ENCODE results near the gene PSMD13.
"Not testable (repeated sequence)": the region's sequence is repeated elsewhere in the genome, so short reads cannot be mapped to it uniquely, and the experiment has no call there.

Gene PSMD13

DNA sequence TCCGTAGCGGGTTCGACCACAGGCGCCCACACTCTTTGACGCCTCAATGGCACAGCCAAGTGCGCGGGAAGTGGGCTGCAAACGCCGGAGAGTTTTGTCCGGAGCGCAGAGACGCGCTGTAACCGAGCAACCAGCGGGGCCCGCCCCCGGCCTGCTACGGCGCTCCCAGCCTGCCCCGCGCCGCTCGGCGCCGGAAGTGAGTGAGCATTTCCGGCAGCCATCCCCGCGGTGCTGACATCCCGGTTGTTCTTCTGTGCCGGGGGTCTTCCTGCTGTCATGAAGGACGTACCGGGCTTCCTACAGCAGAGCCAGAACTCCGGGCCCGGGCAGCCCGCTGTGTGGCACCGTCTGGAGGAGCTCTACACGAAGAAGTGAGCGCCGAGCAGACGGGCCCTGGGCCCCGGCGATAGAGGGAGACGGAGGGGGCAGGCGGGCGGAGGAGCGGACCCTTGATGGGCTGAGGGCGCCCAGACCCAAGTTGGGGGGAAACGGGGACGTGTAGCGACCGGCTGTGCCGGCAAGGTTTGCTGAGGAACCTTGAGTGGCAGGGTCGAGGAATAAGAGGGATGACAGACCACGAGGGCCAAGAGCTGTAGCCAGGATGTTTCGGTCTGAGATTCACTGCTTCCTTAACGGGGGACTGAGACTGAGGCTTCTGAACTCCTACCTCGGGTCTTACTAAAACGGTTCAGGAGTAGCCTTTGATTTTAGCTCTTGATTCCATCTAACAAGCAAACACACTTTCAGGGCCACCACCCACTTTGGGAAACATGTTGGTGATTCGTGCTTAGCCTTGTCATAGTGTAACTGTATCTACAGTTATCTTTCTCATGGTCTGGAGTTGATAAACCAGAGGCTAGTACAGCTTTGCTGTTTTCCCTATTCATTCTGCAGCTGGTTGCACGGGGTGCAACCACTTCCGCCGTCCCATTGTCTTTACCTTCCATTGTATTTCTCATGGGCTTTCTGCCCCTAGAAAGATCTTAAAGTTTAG lies at the start of gene PSMD13:
TSS of gene PSMD13 (plus strand) at position 203 of the 994 bp plus-strand sequence. CDS start at position 277, 74 bp downstream.
- DNase-seq (ENCODE audit: low read depth in 4 of 4, low spot score in 1 of 4) = peak; percentile 73 to 90 (median 86)

GRCh38 chr11:189200-189783 lies 47.5 kb upstream of the PSMD13 start:
- DNase-seq (ENCODE audit: low read depth in 4 of 4, low spot score in 1 of 4) = not testable (repeated sequence)

DNA sequence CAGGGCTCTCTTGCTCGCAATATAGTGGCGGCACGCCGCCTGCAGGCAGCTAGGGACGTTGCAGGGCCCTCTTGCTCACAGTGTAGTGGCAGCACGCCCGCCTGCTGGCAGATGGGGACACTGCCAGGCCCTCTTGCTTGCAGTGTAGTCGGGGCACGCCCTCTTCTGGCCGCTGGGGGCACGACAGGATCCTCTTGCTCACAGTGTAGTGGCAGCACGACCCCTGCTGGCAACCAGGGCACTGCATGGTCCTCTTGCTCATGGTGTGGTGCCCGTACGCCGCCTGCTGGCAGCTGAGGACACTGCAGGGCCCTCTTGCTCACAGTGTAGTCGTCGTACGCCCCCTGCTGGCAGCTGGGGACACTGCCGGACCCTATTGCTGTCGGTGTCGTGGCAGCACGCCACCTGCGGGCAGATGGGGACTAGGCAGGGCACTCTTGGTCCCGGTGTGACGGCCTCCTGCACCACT lies 46.9 kb upstream of the PSMD13 start:
- DNase-seq (ENCODE audit: low read depth in 4 of 4, low spot score in 1 of 4) = not testable (repeated sequence)

DNA sequence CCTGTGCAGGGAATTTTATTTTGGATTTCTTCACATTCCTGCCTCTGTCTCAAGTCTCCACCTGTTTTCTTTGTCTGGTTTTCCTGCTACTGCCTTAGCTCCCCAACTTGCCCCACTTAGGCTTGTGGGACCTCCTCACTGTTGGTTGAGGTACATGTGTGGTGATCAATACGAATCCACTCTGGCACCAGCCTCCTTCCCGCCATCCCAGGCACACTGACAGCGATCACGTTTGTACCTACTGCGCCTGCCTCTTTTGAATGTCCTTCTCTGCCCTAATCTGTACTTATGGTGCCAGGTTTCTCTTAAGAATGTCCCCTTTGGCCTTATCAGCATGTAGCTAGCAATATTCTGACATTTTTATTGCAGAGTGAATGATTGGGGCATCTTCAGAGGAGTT lies 46.2 kb upstream of the PSMD13 start:
- not testable (repeated sequence) for DNase-seq (ENCODE audit: low read depth in 4 of 4, low spot score in 1 of 4)

- not testable (repeated sequence) for DNase-seq (ENCODE audit: low read depth in 4 of 4, low spot score in 1 of 4)
Observed at GRCh38 chr11:191490-192478, 45.0 kb upstream of the PSMD13 start.

- not testable (repeated sequence) for DNase-seq (ENCODE audit: low read depth in 4 of 4, low spot score in 1 of 4)
Observed at GRCh38 chr11:192674-193128, 44.1 kb upstream of the PSMD13 start, which contains the start of gene SCGB1C1. SCGB1C1 (plus strand) TSS chr11:193078; CDS start chr11:193100, 22 bp downstream.

- DNase-seq (ENCODE audit: low read depth in 4 of 4, low spot score in 1 of 4) = not testable (repeated sequence)
Observed at GRCh38 chr11:193481-193880, 43.3 kb upstream of the PSMD13 start.

GRCh38 chr11:196786-197731 lies 39.7 kb upstream of the PSMD13 start:
- DNase-seq (ENCODE audit: low read depth in 4 of 4, low spot score in 1 of 4) = no peak

- no peak for DNase-seq (ENCODE audit: low read depth in 4 of 4, low spot score in 1 of 4)
Observed at GRCh38 chr11:197741-198235, 39.0 kb upstream of the PSMD13 start.

- no peak for DNase-seq (ENCODE audit: low read depth in 4 of 4, low spot score in 1 of 4)
Observed at GRCh38 chr11:198236-198806, 38.5 kb upstream of the PSMD13 start.

DNA sequence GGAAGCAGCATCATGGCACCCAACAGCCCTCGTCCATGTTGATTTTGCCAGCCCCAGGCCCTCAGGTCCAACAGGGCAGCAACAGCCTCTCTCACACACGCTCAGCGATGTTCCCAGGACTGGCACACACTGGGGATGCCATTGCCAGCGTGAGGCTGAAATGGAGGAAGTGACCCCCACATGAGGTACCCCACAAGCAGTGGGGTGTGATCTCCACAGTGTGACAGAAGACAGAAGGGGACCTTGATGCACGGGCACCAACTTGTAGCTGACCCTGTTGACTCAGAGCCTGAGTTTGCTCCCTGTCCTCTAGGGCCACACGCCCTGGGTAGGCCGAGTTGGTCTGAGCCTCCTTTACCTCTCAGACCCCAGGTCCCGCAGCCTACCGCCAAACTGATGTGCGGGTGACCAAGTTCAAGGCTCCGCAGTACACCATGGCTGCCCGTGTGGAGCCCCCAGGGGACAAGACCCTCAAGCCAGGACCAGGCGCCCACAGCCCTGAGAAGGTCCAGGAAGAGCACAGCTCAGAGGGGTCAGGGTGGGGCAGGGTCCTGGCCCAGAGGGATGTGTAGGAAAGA lies 37.7 kb upstream of the PSMD13 start:
- DNase-seq (ENCODE audit: low read depth in 4 of 4, low spot score in 1 of 4) = no peak

DNA sequence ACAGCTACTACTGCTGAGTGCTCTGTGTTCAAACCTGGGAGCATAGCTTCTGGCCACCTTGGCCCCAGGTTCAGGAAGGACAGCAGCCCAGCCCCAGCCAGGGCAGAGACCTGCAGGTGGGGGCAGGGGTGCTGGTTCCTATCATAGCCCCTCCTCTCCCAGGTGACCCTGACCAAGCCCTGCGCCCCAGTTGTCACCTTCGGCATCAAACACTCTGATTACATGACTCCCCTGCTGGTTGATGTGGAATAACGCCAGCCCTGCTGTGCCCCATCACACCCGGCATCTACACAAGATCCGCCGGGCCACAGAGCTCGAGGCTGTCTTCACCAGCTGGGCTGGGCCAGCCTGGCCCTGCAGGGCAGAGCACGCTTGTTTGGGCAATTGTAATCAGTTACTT lies 37.0 kb upstream of the PSMD13 start:
- DNase-seq (ENCODE audit: low read depth in 4 of 4, low spot score in 1 of 4) = no peak

- no peak for DNase-seq (ENCODE audit: low read depth in 4 of 4, low spot score in 1 of 4)
Observed at GRCh38 chr11:200224-201003, 36.4 kb upstream of the PSMD13 start.

- no peak for DNase-seq (ENCODE audit: low read depth in 4 of 4, low spot score in 1 of 4)
Observed at GRCh38 chr11:201966-202365, 34.8 kb upstream of the PSMD13 start.

DNA sequence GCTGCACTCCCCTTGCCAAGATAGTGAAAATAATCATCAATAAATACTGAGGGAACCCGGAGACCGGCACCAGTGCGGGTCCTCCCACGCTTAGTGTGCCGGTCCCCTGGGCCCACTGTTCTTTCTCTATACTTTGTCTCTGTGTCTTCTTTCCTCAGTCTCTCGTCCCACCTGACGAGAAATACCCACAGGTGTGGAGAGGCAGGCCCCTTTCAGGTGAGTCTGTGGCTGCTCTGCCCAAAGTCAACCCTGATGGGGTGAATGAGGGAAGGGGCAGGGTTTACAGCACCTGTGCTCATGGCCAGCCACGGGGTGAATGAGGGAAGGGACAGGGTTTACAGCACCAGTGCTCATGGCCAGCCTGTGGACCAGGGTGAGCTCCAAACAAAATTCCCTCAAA lies 34.3 kb upstream of the PSMD13 start:
- no peak for DNase-seq (ENCODE audit: low read depth in 4 of 4, low spot score in 1 of 4)

DNA sequence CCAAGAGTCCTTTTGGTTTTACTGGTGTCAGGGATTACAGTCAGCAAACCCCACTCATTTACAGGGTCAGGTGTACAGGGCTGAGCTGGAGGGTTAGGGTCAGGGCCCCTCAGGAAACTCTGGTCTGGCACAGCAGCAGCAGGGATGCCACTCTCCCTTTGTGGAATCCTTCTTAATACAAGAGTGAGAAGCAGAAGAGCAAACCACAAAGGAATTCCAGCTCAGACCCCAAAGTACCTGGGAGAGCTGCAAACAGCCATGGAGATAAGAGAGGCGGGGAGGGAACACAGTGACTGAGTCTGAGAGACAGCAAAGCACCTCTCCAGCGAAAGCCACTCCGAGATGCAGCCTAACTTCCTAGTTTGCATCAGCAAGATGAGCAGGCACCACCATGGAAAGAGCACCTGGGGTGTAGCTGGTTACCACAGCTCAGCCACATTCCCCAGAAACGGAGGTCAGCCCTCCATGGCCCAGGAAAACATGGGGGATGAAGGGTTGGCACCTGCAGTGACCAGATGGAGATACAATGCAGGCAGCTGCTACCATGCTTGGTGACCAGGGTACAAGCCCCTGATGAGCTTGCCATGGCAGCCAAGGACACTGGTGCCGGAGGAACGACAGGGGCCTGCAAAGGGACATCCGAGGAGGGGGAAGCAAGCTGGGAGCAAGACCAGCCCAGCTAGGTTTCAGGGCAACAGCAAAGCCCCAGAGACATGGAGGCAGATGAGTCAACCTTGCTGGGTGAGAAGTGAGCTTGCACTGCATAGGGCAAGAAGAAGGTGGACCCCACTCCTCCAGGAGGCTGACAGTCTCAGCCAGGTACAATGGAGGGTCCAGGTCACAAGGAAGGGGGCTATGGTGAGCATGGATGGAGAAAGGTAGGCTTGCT lies 33.5 kb upstream of the PSMD13 start:
- no peak for DNase-seq (ENCODE audit: low read depth in 4 of 4, low spot score in 1 of 4)

All from stimulated activated CD4-positive, alpha-beta T cell treated with anti-CD3 and anti-CD28 coated beads, Interleukin-1b, Interleukin-23, amount 100 ng/mL, for 24 hours (primary cell).